Stimulated activated CD4-positive, alpha-beta T cell treated with anti-CD3 and anti-CD28 coated beads, Interleukin-2, amount 100 ng/mL, for 48 hours (primary cell): ENCODE results near the gene KLHL40.

ENCODE experiments used
- DNase-seq, 2 donors: peaks; one replicate each; pipeline ENCODE4 v3.0.0-alpha.2; 2020

Gene KLHL40

GRCh38 chr3:42728668-42729364 lies 43.5 kb downstream of the KLHL40 start:
- no peak for DNase-seq

GRCh38 chr3:42729404-42730145 lies 44.2 kb downstream of the KLHL40 start:
- no peak for DNase-seq

- DNase-seq: no peak
Measured at GRCh38 chr3:42730294-42730693, 45.0 kb downstream of the KLHL40 start.

- DNase-seq: no peak
Measured at GRCh38 chr3:42730706-42731420, 45.5 kb downstream of the KLHL40 start.

GRCh38 chr3:42731476-42732195 lies 46.3 kb downstream of the KLHL40 start:
- DNase-seq: no peak

DNA sequence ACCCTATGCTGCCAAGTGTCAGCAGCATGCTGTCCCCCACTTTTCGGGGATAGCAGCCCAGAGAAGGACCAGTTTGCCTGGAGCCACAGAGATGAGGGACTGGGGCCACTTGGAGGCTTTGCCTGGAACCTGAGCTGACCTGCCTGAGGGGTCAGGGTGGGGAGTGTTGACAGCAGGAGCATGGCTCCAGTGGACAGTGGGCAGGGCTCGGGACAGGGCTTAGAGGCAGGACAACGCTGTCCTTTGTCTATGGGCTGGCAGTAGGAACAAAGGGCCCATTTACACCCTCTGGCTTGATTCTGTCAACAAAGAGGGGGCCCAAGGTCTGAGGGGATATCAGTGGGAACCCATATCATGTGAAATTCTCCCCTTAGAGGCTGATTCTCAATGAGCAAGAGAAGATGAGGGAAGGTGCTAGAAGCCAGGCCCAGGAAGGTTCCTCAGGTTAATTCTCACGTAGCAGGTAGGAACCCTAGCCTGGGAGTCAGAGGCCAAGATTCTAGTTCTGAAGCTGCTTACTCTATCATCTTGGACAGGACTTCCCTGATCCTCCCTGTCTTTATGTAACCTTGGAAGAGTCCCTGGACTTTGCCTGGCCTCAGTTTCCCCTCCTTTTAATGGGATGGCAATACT lies 47.0 kb downstream of the KLHL40 start:
- DNase-seq: no peak

- no peak for DNase-seq
Measured at GRCh38 chr3:42732829-42733459, 47.6 kb downstream of the KLHL40 start.

- no peak for DNase-seq
Measured at GRCh38 chr3:42733501-42734262, 48.3 kb downstream of the KLHL40 start.

DNA sequence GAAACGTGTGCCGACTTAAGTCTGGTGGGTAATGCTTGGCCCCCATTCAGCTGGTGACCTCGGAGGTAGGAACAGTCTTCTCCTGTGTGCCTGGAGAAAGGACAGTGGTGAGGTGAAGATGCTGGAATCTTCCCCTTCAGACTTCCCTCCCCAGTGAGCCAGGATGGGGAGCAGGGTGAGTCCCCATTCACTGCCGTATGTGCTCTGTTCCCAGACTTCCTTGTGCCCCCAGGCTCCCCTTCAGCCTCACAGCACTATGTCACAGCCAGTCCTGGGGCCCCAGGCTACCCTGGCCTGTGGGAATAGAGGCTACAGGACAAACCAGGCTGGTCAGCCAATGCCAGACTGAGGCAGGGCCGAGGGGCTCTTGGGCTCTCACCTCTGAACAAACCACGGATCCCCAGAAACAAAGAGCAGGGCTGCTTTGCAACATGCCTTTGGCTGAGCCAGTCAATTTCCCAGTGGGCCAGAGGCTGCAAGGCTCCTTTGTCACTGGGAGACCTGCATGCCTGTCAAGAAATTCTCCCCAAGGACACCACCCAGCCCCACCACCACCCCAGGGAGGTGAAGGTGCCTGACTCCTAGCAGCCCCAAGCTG lies 49.0 kb downstream of the KLHL40 start:
- DNase-seq: no peak

DNA sequence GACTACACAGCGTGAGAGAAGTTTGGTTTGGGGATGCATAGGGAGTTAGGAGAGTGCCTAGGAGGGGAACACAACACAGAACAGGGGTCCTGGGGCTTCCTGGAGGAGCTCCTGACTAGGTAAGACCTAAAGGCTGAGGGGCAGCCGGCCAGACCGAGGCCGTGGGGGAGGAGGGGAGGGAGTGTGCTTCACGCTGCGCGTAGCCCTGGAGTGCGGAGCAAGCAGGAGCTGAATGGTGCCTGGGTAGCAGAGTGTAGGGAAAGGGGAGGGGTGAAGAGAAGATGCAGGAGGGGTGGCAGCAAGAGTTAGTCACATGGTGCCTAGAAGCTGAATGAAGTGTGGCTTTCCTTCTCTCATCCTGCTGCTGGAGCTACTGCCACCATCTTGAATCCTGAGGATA lies 49.7 kb downstream of the KLHL40 start:
- no peak for DNase-seq

GRCh38 chr3:42735615-42736014 lies 50.3 kb downstream of the KLHL40 start:
- DNase-seq: no peak

- DNase-seq: no peak
Measured at GRCh38 chr3:42736081-42736480, 50.7 kb downstream of the KLHL40 start.

GRCh38 chr3:42736531-42736930 lies 51.2 kb downstream of the KLHL40 start:
- DNase-seq: no peak

GRCh38 chr3:42739401-42740158 lies 54.2 kb downstream of the KLHL40 start:
- no peak for DNase-seq

GRCh38 chr3:42741796-42742195 lies 56.5 kb downstream of the KLHL40 start:
- DNase-seq: no peak
